Activated naive CD4-positive, alpha-beta T cell treated with anti-CD3 and anti-CD28 coated beads, Interleukin-2, amount 50 U/mL, for 24 hours (primary cell): ENCODE results near the gene ATP1A4.

ENCODE experiments used
- H3K27ac Mint-ChIP-seq: one replicate; pipeline ENCODE4 v1.8.0; 2021; ENCODE audit warnings: mild to moderate bottlenecking, mixed read lengths
- H3K27me3 Mint-ChIP-seq: one replicate; pipeline ENCODE4 v1.8.0; 2021; ENCODE audit warnings: mixed read lengths
- H3K36me3 Mint-ChIP-seq: one replicate; pipeline ENCODE4 v1.8.0; 2021; ENCODE audit warnings: mixed read lengths
- H3K4me1 Mint-ChIP-seq: one replicate; pipeline ENCODE4 v1.8.0; 2021; ENCODE audit warnings: mixed read lengths
- H3K4me3 Mint-ChIP-seq: one replicate; pipeline ENCODE4 v1.8.0; 2021; ENCODE audit warnings: mild to moderate bottlenecking, mixed read lengths
- H3K9me3 Mint-ChIP-seq: one replicate; pipeline ENCODE4 v1.8.0; 2021; ENCODE audit warnings: mixed read lengths

The ATP1A4 gene

DNA sequence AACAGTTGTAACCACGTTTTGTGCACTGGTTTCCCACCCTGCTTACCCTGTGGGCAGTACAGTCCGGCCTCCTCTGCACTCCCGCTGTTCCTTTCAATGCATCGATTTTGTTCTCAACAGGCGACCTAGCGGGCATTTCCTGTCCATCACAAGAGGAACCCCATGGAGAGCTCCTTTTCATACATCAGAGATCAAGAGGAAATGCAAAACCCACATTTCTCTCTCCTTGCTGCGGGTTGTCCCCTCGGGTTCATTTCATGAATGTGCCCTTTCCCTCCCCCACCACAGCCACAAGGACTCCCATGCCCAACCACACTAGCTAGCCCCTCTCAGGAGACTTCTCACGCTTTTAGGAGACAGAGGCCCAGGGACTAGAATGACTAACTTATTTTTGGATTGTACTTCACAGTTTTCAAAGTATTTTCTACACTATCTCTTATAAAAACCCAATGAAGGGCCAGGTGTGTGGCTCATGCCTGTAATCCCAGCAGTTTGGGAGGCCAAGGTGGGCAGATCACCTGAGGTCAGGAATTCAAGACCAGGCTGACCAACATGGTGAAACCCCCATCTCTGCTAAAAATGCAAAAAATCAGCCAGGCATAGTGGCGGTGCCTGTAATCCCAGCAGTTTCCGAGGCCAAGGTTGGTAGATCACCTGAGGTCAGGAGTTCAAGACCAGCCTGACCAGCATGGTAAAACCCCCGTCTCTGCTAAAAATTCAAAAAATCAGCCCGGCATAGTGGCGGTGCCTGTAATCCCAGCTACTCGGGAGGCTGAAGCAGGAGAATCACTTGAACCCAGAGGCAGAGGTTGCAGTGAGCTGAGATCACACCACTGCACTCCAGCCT, 18.4 kb downstream of the ATP1A4 start:
- Mint-ChIP-seq H3K27ac (no peak overlapping the region), H3K27me3 (peaks cover 2% of the 10 kb centered on the region), H3K9me3 (no peaks in the 10 kb centered on the region), H3K36me3 (no peaks in the 10 kb centered on the region), H3K4me3 (no peak overlapping the region), H3K4me1 (peaks cover 9% of the 10 kb centered on the region)

DNA sequence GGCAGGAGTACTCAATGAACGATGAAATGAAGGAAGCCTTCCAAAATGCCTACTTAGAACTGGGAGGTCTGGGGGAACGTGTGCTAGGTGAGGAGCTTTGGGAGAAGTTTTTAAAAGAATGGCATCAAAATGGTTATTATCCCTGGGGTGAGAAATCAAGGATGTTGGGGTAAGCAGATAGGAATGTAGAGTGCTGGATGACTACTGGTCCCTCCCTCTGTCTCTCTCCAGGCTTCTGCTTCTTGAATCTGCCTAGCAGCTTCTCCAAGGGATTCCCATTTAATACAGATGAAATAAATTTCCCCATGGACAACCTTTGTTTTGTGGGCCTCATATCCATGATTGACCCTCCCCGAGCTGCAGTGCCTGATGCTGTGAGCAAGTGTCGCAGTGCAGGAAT, 20.0 kb downstream of the ATP1A4 start:
- H3K4me1 Mint-ChIP-seq = peaks cover 9% of the 10 kb centered on the region
- no peaks in the 10 kb centered on the region for H3K36me3 Mint-ChIP-seq
- no peaks in the 10 kb centered on the region for H3K9me3 Mint-ChIP-seq
- H3K4me3 Mint-ChIP-seq = no peak overlapping the region
- H3K27me3 Mint-ChIP-seq = peaks cover 2% of the 10 kb centered on the region
- H3K27ac Mint-ChIP-seq = no peak overlapping the region

DNA sequence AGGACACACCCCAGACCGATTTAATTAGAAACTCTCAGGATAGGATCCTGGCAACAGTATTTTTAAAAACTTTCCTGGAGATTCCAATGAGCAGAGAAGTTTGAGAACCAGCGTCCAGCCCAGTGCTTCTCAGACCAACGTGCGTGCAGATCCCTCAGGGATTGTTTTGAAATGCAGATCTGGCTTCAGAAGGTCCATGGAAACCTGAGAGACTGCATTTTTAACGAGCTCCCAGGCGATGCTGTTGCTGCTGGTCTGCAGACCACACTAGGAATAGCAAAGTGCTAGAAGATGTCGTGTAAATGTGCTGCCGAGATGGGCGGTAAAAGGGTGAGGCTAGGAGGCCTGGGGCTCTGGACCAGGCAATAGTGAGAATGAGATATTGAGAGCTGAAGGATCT, 20.6 kb downstream of the ATP1A4 start:
- Mint-ChIP-seq H3K4me3 (no peak overlapping the region), H3K36me3 (no peaks in the 10 kb centered on the region), H3K27ac (no peak overlapping the region), H3K9me3 (no peaks in the 10 kb centered on the region), H3K4me1 (peaks cover 9% of the 10 kb centered on the region), H3K27me3 (no peaks in the 10 kb centered on the region)

DNA sequence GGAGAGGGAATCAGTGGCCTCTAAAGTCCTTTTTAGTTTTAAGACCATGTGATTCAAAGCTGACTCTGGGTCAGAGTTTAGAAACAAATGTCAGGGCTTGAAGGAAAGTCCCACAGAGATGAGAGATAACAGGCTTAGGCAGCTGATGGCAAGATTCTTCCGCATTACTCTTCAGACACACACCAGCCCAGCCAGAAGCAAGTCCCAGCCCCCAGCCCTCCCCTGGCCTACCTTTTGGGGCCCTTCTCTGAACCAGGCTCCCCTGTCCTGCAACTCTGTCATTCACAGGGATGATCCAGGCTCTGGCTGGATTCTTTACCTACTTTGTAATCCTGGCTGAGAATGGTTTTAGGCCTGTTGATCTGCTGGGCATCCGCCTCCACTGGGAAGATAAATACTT, 25.8 kb downstream of the ATP1A4 start:
- no peaks in the 10 kb centered on the region for H3K9me3 Mint-ChIP-seq
- no peak overlapping the region for H3K4me3 Mint-ChIP-seq
- H3K36me3 Mint-ChIP-seq = no peaks in the 10 kb centered on the region
- H3K27me3 Mint-ChIP-seq = no peaks in the 10 kb centered on the region
- no peak overlapping the region for H3K27ac Mint-ChIP-seq
- H3K4me1 Mint-ChIP-seq = no peaks in the 10 kb centered on the region

DNA sequence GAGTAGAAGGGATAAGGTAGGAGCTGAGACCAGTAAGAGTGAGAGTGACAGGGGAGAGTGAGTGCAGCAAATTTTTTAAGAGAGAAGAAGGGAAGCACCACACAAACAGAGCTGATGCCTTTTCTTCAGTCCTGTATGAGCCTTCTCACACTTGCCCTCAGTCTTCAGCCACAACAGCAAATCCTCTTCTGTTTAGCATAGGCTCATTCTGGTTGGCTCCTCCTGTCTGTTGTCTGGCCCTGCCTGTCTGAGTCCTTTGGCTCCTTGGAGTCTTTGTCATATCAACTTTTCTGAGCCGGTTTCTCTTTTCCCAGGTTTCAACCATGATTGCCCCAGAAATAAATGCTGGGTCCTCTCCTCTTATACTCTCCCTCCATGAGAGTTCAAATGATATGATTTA, 26.3 kb downstream of the ATP1A4 start:
- Mint-ChIP-seq H3K27ac (no peak overlapping the region), H3K9me3 (no peaks in the 10 kb centered on the region), H3K4me3 (no peak overlapping the region), H3K36me3 (no peaks in the 10 kb centered on the region), H3K4me1 (no peaks in the 10 kb centered on the region), H3K27me3 (no peaks in the 10 kb centered on the region)

DNA sequence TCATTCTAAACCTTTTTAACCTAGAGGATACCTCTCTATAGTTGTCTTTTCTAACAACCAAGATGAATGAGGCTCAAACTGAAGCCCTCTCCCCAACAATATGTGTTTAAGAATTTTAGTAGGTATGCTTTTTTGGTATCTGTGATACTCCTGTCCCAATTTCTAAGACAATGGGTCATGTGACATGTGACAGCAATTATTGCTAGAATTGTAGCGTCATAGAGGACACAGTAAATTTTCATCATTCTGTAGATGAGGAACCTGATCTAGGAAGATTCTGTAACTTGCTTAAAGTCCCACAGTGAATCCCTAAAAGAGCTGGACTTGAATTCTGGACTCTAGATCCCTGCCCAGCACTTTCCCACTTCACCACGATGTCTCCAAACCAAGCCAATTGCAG, 27.3 kb downstream of the ATP1A4 start:
- Mint-ChIP-seq H3K36me3 (no peaks in the 10 kb centered on the region), H3K27ac (no peak overlapping the region), H3K9me3 (no peaks in the 10 kb centered on the region), H3K4me3 (no peak overlapping the region), H3K27me3 (no peaks in the 10 kb centered on the region), H3K4me1 (no peaks in the 10 kb centered on the region)

DNA sequence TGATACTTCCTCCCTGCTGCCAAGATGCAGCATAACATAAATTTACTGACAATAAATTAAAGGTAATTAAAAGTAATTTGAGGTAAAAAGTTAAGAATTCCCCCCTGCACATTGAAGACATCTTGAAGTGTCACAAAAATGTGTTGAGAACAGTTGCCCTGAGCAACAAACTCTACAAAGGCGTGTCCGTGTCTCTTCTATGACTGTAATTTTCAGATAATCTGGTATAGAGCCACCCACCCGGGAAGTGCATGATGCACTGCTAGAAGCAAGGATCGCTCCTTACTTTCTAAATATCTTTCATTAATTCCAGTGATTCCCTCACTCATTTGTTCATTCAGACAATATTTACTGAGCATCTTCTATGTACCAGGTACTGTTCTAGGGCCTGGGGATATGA, 27.9 kb downstream of the ATP1A4 start:
- H3K27me3 Mint-ChIP-seq = no peaks in the 10 kb centered on the region
- no peaks in the 10 kb centered on the region for H3K4me1 Mint-ChIP-seq
- no peak overlapping the region for H3K4me3 Mint-ChIP-seq
- H3K27ac Mint-ChIP-seq = no peak overlapping the region
- no peaks in the 10 kb centered on the region for H3K36me3 Mint-ChIP-seq
- H3K9me3 Mint-ChIP-seq = no peaks in the 10 kb centered on the region

DNA sequence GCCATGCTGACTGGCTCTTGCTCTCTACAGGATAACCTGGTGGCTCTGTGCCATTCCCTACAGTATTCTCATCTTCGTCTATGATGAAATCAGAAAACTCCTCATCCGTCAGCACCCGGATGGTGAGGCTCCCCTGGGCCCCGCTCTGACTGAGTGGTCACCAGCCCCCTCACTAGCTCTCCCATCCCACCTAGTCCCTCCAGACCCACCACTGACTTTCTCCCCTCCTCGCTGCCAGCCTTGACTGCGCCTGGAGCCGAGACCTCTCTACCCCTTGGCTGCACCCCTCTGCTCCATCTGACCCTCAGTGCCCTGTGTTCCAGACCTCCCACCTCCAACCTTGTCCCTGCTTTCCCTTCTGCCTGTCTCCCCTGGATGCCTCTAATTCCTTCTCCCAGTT, 34.8 kb downstream of the ATP1A4 start:
- no peaks in the 10 kb centered on the region for H3K4me1 Mint-ChIP-seq
- H3K9me3 Mint-ChIP-seq = no peaks in the 10 kb centered on the region
- peaks cover 3% of the 10 kb centered on the region for H3K27me3 Mint-ChIP-seq
- peak overlapping the region; percentile 9 for H3K27ac Mint-ChIP-seq
- no peak overlapping the region for H3K4me3 Mint-ChIP-seq
- no peaks in the 10 kb centered on the region for H3K36me3 Mint-ChIP-seq

DNA sequence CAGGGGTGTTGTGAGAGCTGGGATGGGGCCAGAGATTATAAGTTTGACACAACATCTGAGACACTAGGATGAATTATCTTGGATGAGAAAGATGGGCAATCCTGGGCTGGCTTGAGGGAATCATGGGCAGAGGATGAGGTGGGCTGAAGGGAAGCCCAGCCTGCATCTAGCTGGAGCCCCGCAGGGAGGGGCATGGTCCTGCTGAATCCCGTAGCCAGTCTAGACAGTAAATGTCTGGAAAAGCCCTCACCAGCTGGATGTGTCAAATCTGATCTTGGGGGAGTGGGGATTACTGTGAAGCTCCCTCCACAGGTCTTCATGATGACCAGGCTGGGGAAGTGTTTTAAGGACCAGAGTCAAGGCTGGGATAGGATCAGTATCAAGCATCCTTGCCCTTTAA, 35.3 kb downstream of the ATP1A4 start:
- H3K36me3 Mint-ChIP-seq = no peaks in the 10 kb centered on the region
- H3K27me3 Mint-ChIP-seq = peaks cover 3% of the 10 kb centered on the region
- no peak overlapping the region for H3K4me3 Mint-ChIP-seq
- H3K27ac Mint-ChIP-seq = no peak overlapping the region
- no peaks in the 10 kb centered on the region for H3K9me3 Mint-ChIP-seq
- H3K4me1 Mint-ChIP-seq = no peaks in the 10 kb centered on the region

DNA sequence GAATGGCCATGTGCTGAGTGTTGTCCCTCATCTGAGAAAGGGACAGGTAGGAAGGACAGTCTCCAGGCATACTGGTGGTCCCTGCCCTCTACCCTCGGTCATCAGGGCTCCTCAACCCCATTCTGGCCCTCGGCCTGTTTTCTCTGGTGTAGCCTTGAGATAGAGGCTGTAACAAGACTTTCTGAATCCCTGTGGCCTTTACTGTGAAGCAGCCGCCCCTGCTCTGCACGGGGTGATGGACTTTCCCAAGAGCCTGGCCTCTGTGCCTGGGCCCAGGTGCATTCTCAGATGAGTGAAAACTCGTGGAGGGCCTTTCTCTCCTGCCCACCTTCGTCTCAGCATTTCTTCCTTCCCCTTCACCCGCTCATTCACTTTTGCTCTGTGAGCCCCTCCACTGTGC, 36.0 kb downstream of the ATP1A4 start:
- no peaks in the 10 kb centered on the region for H3K9me3 Mint-ChIP-seq

DNA sequence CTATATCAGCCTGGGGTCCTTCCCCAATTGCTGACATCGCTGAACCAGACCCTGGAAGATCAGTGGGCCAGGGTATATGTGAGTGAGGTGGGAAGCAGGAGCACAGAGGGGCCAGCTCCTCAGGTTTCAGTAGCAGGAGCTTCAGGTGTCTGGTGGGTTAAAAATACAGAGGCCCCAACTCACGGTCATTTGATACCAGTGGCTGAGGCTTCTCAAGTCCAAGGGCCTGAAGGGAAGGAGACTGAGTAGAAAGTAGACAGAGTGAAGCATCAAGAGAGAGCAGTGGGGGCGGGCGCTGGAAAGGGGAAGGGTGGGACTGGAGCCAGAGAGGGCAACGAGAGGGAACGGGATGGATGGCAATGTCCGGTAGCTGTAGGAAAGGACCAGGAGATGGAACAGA, 36.9 kb downstream of the ATP1A4 start:
- H3K27ac Mint-ChIP-seq = no peak overlapping the region
- no peak overlapping the region for H3K4me3 Mint-ChIP-seq

More for the DNA sequence above, 36.0 kb downstream of the ATP1A4 start:
- Mint-ChIP-seq H3K27ac (no peak overlapping the region), H3K36me3 (no peaks in the 10 kb centered on the region), H3K4me3 (no peak overlapping the region), H3K27me3 (peaks cover 3% of the 10 kb centered on the region), H3K4me1 (no peaks in the 10 kb centered on the region)

DNA sequence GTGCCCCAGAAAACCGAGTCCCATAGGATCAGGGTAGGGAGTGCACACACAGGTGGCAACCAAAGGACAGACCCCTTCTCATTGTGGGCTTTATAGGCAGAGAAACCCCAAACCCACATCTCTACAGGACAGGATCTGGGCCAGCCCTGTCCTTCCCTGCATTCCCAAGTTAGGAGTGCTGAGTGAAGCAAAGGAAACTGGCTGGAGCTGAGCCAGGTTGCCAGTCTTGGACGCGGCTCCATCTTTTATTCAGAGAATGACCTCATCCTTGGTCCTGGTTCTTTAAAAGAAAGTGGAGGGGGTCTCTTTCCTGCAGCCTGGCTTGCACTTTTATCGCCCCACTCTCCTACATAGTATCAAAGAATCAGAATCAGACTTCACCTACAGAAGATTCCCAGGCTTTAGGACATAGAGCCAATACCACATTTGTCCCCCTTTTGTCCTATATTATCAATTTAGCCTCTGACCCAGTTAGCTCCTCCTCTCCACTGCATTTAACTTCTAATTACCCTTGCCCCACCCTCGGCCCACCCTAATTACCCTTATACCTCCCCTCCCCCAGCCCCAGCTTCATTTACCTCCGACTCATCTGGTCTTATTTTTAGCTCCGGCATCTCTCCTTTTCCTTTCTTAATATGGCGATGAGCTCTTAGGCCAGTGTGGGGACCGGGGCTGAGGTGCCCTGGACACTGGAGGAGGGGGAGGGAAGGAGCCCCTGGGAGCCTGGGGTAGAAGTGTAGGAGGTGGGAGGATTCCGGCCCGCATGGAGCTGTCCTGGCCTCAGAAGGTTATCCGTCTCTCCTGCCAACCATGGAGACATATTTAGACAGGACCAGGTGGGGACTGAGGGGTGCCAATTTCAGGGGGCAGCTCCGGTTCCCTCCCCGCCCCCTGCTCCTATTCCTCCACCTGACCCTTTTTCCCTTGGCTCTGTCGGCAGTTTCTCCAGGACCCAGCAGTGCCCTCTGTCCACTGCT, 38.5 kb downstream of the ATP1A4 start, which contains the start of gene CASQ1:
CASQ1 (plus strand) TSS at position 927 of the 977 bp plus-strand sequence. CDS start 177 bp downstream, outside the sequence.
- no peaks in the 10 kb centered on the region for H3K4me1 Mint-ChIP-seq
- H3K27ac Mint-ChIP-seq = no peak within 1 kb of the TSS
- H3K9me3 Mint-ChIP-seq = no peaks in the 10 kb centered on the region
- no peaks in the 10 kb centered on the region for H3K36me3 Mint-ChIP-seq
- H3K27me3 Mint-ChIP-seq = peaks cover 2% of the 10 kb centered on the region
- no peak within 1 kb of the TSS for H3K4me3 Mint-ChIP-seq

More for the DNA sequence above, 36.9 kb downstream of the ATP1A4 start:
- no peaks in the 10 kb centered on the region for H3K4me1 Mint-ChIP-seq
- H3K27me3 Mint-ChIP-seq = peaks cover 3% of the 10 kb centered on the region
- no peaks in the 10 kb centered on the region for H3K9me3 Mint-ChIP-seq
- H3K36me3 Mint-ChIP-seq = no peaks in the 10 kb centered on the region

DNA sequence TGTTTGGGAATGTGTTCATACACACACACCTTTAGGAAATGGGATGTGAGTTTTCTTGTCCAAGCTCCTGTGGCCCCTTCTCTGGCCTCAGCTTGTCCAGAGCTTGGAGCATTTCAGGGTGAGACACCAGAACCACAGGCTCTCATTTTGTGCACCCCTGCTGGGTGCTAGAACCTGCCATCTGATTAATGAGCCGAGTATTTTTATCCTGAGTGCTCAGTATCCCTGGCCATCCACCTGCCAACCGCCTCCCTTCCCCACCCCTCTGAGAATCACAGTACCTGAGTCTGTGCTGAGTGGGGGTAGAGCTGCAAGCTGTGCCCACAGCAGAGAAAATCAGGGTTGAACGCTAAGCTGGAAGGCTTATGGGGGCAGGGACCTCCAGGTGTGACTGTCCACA, 40.4 kb downstream of the ATP1A4 start:
- no peak overlapping the region for H3K4me3 Mint-ChIP-seq

DNA sequence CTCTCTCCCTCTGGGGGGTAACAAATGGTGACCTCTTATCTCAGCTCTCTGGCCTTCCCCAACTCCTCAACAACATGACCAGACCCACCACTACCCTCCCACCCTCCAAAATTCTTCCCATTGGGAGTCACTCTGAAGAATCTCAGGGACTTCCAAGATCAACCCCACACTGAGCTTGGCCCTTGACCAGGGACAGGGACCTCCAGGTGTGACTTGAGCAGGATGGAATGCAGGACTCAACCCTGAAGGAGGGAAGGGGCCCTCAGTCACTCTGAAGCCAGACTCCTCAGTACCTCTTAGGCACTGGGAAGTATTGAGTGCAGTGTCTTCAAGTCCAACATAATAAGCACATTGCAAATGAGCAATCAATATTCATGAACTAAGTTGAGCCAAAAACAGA, 40.8 kb downstream of the ATP1A4 start:
- Mint-ChIP-seq H3K4me3 (no peak overlapping the region), H3K9me3 (no peaks in the 10 kb centered on the region), H3K27ac (no peak overlapping the region)

More for the DNA sequence above, 40.4 kb downstream of the ATP1A4 start:
- Mint-ChIP-seq H3K27me3 (no peaks in the 10 kb centered on the region), H3K4me1 (no peaks in the 10 kb centered on the region), H3K9me3 (no peaks in the 10 kb centered on the region), H3K36me3 (no peaks in the 10 kb centered on the region), H3K27ac (no peak overlapping the region)

DNA sequence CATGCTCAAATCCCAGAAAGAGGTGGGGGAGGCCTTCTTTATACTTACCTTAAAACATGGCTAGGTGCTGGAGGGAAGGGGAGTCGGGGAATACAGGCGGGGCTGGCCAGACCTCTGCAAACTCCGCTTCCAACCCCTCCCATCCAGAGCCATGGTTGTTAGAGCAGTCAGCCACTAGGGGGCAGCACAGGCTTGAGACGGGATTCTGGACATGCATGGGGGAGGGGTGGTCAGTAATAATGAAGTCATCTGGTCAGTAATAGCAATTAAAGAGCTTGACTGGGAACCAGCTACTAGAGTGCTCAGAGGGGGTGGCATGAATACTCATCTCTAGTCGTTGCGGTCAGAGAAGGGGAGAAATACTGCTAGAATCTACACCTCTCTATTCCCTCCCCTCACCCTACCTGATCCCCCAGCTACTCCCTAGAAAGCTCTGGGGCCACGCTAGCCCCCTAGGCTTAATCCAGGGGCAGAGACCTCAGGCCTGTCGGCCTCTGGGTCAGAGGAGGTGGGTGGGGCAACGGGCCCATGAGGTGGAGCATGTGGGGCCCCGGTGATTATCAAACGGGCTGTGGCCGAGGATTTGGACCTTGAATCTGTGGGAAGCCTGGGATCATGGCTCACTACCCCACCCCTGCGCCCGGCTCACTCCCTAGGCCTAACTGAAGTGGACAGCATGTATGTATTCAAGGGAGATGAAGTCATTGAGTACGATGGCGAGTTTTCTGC, 41.9 kb downstream of the ATP1A4 start:
- Mint-ChIP-seq H3K9me3 (no peaks in the 10 kb centered on the region), H3K27me3 (no peaks in the 10 kb centered on the region), H3K36me3 (no peaks in the 10 kb centered on the region), H3K4me3 (no peak overlapping the region), H3K27ac (no peak overlapping the region), H3K4me1 (no peaks in the 10 kb centered on the region)

More for the DNA sequence above, 40.8 kb downstream of the ATP1A4 start:
- no peaks in the 10 kb centered on the region for H3K27me3 Mint-ChIP-seq
- no peaks in the 10 kb centered on the region for H3K4me1 Mint-ChIP-seq
- H3K36me3 Mint-ChIP-seq = no peaks in the 10 kb centered on the region
